ENCODE results near the gene SLC17A7.

DNA sequence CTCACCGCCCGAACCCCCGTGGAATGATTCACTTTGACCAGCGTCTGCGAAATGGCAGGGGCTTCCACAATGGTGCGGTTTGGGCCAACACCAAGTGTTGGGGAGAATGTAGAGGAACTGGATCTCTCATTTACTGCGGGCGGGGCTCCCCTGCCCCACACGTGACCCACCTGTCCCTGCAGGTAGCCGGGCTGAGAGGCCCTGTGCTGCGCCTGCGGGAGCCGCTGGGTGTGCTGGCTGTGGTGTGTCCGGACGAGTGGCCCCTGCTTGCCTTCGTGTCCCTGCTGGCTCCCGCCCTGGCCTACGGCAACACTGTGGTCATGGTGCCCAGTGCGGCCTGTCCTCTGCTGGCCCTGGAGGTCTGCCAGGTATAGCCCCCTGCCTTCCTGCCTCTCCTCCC lies 26.9 kb upstream of the SLC17A7 start:
- TF ChIP-seq, protein P1, sequence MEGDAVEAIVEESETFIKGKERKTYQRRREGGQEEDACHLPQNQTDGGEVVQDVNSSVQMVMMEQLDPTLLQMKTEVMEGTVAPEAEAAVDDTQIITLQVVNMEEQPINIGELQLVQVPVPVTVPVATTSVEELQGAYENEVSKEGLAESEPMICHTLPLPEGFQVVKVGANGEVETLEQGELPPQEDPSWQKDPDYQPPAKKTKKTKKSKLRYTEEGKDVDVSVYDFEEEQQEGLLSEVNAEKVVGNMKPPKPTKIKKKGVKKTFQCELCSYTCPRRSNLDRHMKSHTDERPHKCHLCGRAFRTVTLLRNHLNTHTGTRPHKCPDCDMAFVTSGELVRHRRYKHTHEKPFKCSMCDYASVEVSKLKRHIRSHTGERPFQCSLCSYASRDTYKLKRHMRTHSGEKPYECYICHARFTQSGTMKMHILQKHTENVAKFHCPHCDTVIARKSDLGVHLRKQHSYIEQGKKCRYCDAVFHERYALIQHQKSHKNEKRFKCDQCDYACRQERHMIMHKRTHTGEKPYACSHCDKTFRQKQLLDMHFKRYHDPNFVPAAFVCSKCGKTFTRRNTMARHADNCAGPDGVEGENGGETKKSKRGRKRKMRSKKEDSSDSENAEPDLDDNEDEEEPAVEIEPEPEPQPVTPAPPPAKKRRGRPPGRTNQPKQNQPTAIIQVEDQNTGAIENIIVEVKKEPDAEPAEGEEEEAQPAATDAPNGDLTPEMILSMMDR (conservative IDR thresholded peaks at IDR 0.05 in 1 of 2, IDR thresholded peaks at IDR 0.05 in 1 of 2; ENCODE audit: low read depth in 1 of 2, low read length in 2 of 2), result no peak
- TF ChIP-seq EZH2 (IDR thresholded peaks at IDR 0.05; ENCODE audit: low read length, missing control alignments), result no peak

Data from fibroblast of lung (primary cell).